Kidney (tissue), 14 donors: ENCODE data around the gene MPPED1. TPM values are rescaled to one million over a fixed set of nuclear protein-coding genes. Genes with fewer than 3 reads are reported as not detected.

Experiments used
- DNase-seq, 5 donors: peaks; one replicate each; pipeline ENCODE4 v3.0.0-alpha.2; 2013 to 2020
- FAIRE-seq: peaks from 2 replicates; lab custom pipeline; 2012; peaks lifted over from hg19 to GRCh38; lab: Jason Lieb, UNC
- H3K27ac ChIP-seq, 2 donors: one replicate each; pipeline ENCODE4 v1.7.0; 2013; ENCODE audit warnings: low read depth in 2 of 2, low read length in 2 of 2, inconsistent platforms in 1 of 2
- H3K27me3 ChIP-seq: one replicate; pipeline ENCODE4 v1.7.1; 2013; ENCODE audit warnings: low read length, inconsistent platforms; ENCODE audit not compliant: control insufficient read depth, insufficient read depth
- H3K36me3 ChIP-seq, 3 donors: one replicate each; pipeline versions ENCODE4 v1.7.0 to v1.7.1; 2013; ENCODE audit warnings: low read length in 3 of 3, control low read depth in 1 of 3, inconsistent platforms in 1 of 3; ENCODE audit not compliant: insufficient read depth in 3 of 3, control insufficient read depth in 2 of 3
- H3K4me1 ChIP-seq, 3 donors: one replicate each; pipeline versions ENCODE4 v1.7.0 to v1.7.1; 2013; ENCODE audit warnings: low read length in 3 of 3, inconsistent platforms in 1 of 3, low read depth in 1 of 3; ENCODE audit not compliant: control insufficient read depth in 2 of 3, insufficient read depth in 2 of 3
- H3K4me3 ChIP-seq, 3 donors: one replicate each; pipeline versions ENCODE4 v1.7.0 to v1.8.1; 2013; ENCODE audit warnings: low read length in 3 of 3, control low read depth in 1 of 3, inconsistent platforms in 1 of 3
- H3K9ac ChIP-seq, 3 donors: one replicate each; pipeline versions ENCODE4 v1.7.0 to v1.7.1; 2013; ENCODE audit warnings: low read length in 3 of 3, control low read depth in 1 of 3, inconsistent platforms in 1 of 3
- H3K9me3 ChIP-seq, 3 donors: one replicate each; pipeline versions ENCODE4 v1.7.0 to v1.7.1; 2013; ENCODE audit warnings: low read length in 3 of 3, control low read depth in 1 of 3, inconsistent platforms in 1 of 3; ENCODE audit not compliant: control insufficient read depth in 2 of 3, insufficient read depth in 1 of 3
- intact Hi-C: fragments of 100-400 bp; cut with DNase I; formaldehyde crosslinking; loops from one replicate; pipeline ENCODE4 v1.11.1; 2022
- polyA plus RNA-seq: library from polyadenylated mRNA; stranded (reverse); fragments of 350-450 nt; fragmentation: Illumina TruSeq; extraction: RNeasy Lipid Tissue Mini Kit (QIAGEN cat#74804); gene quantifications from one replicate; pipeline ENCODE4 v1.2.3, GENCODE V29; 2014; ENCODE audit warnings: low read depth, low replicate concordance; ENCODE audit not compliant: insufficient read depth
- total RNA-seq: library from RNA; stranded (reverse); fragmentation: NEBNext Ultra II Directional; extraction: Animal tissue kit (Norgen Biotek cat#: 25700); gene quantifications from one replicate; pipeline ENCODE4 v1.2.1, GENCODE V29; 2021
- TF ChIP-seq, protein P1 (sequence below): IDR thresholded peaks from 3 replicates; pipeline ENCODE4 v1.5.1; 2012; ENCODE audit warnings: mild to moderate bottlenecking, moderate library complexity, borderline replicate concordance; ENCODE audit not compliant: insufficient read depth; ENCODE audit errors: extremely low read depth
- donor health status: control.
- donor health status: control.
- donor health status: control.
- donor health status: control.
- donor health status: control.
- donor health status: DM: yes; HTN: yes; CAD: no.
- donor health status: Normal renal cell carcinoma (clear cell type).

The MPPED1 gene
- total and polyA plus RNA-seq, 2 donors from 2014 or later = not detected

DNA sequence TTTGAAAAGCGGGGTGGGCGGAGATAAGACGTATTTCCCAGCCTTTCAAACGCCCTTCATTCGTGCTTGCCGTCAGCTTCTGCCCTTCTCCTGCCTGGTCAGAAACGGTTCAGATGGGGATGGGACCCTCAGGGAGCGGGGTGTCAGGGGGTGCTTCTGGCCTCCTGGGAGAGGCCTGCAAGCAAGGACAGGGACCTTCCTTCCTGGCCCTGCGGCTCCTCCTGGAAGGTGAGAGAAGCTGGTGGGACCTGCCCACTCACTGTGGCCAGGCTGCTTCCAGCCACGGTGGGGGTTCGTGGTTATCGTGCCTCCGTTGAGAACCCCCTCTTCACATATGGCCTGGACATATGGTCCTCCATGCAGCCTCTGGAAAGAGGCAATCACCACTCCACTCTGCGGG is 104.6 kb downstream of the MPPED1 start:
- no peaks in the 10 kb centered on the region for H3K9me3 ChIP-seq
- intact Hi-C loops = no loop called here
- no peak for FAIRE-seq
- peak in 1 of 5 donors; percentile 35 for DNase-seq
- H3K36me3 ChIP-seq = no peaks in the 10 kb centered on the region
- no peaks in the 10 kb centered on the region for H3K27me3 ChIP-seq
- H3K9ac ChIP-seq = no peak overlapping the region
- no peak overlapping the region for H3K4me3 ChIP-seq
- TF ChIP-seq, protein P1, sequence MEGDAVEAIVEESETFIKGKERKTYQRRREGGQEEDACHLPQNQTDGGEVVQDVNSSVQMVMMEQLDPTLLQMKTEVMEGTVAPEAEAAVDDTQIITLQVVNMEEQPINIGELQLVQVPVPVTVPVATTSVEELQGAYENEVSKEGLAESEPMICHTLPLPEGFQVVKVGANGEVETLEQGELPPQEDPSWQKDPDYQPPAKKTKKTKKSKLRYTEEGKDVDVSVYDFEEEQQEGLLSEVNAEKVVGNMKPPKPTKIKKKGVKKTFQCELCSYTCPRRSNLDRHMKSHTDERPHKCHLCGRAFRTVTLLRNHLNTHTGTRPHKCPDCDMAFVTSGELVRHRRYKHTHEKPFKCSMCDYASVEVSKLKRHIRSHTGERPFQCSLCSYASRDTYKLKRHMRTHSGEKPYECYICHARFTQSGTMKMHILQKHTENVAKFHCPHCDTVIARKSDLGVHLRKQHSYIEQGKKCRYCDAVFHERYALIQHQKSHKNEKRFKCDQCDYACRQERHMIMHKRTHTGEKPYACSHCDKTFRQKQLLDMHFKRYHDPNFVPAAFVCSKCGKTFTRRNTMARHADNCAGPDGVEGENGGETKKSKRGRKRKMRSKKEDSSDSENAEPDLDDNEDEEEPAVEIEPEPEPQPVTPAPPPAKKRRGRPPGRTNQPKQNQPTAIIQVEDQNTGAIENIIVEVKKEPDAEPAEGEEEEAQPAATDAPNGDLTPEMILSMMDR = no peak
- H3K4me1 ChIP-seq = no peaks in the 10 kb centered on the region
- H3K27ac ChIP-seq = no peak overlapping the region

DNA sequence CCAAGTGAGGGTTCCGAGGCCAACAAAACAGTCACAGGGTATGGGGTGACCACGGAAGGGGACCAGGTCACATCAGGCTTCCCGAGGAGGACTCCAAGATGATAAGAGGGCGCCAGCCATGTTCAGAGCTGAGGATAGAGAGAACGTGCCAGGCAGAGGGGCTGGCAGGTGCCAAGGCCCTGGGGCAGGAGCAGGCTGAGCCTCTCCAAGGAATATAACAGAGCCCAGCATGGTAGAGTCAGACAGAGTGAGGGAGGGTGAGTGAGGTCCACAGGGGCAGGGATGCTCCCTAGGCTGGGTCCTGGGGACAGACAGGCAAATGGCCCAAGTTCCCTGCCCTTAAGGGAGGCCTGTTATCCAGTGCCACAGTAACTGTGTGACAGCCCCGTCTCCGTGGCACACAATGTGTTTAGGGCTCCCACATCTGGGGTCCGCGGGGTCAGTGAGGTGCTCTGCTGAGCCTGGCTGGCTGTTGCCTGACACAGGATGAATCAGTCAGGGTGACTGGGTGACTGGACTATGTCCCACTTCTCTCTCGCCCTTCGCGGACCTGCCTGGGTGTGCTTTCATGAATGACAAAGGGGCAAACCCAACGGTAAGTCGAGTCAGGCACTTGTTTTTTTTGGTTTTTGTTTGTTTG is 105.3 kb downstream of the MPPED1 start:
- Histone ChIP-seq H3K27me3 (no peaks in the 10 kb centered on the region), H3K9me3 (no peaks in the 10 kb centered on the region), H3K27ac (no peak overlapping the region), H3K9ac (no peak overlapping the region), H3K4me3 (no peak overlapping the region), H3K36me3 (no peaks in the 10 kb centered on the region), H3K4me1 (no peaks in the 10 kb centered on the region)
- no peak for FAIRE-seq
- peak in 1 of 5 donors; percentile 65 for DNase-seq
- TF ChIP-seq, protein P1 = no peak
- intact Hi-C loops = no loop called here

DNA sequence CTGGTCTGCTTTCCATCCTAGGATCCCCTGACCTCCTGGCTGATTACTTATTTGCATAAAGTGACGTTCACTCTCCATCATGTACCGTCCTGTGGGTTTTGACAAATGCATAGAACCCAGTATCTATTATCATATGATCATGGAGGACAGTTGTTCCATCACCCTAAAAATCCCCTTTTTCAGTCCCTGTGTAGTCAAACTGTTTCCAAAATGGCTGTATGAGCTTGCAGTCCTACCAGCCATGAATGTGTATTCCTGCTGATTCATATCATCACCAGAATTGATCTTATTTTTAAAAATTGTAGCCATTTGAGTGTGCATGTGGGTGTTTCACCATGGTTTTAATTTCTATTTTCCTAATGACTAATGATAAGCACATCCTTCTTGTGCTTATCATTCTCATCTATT is 108.8 kb downstream of the MPPED1 start:
- Histone ChIP-seq H3K9me3 (no peaks in the 10 kb centered on the region), H3K27ac (no peak overlapping the region), H3K9ac (no peak overlapping the region), H3K36me3 (no peaks in the 10 kb centered on the region), H3K27me3 (no peaks in the 10 kb centered on the region), H3K4me1 (no peaks in the 10 kb centered on the region), H3K4me3 (no peak overlapping the region)
- no peak for DNase-seq
- TF ChIP-seq, protein P1 = no peak
- no peak for FAIRE-seq
- intact Hi-C loops = no loop called here

DNA sequence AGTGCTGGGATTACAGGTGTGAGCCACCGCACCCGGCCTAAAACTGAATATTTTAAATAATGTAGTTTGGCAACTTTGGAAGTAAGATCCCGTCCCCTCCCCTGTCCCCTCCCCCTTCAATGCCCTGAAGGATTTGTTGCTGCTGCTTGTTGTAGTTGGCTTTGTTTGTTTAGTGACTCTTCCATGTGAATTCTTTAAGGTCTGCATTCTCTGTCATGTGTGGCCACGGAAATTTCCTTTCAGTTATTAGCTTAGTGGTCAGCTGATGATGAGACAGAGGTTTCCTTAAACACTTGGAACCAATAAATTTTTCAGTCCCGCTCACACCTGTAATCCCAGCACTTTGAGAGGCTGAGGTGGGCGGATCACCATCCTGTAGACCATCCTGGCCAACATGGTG is 109.9 kb downstream of the MPPED1 start:
- Histone ChIP-seq H3K36me3 (no peaks in the 10 kb centered on the region), H3K4me1 (no peaks in the 10 kb centered on the region), H3K27me3 (no peaks in the 10 kb centered on the region), H3K9ac (no peak overlapping the region), H3K9me3 (no peaks in the 10 kb centered on the region), H3K27ac (no peak overlapping the region), H3K4me3 (no peak overlapping the region)
- intact Hi-C loops = no loop called here
- FAIRE-seq (no peak), DNase-seq (no peak)
- TF ChIP-seq, protein P1 = no peak
